Neural crest cell (in vitro differentiated cells): ENCODE results near the gene BTBD17. TPM values are rescaled to one million over a fixed set of nuclear protein-coding genes. Genes with fewer than 3 reads are reported as not detected.
"Not testable (repeated sequence)": the region's sequence is repeated elsewhere in the genome, so short reads cannot be mapped to it uniquely, and the experiment has no call there.

Experiments
- DNase-seq: peaks from one replicate; pipeline ENCODE4 v3.0.0; 2021; ENCODE audit warnings: low read depth, mixed read lengths, low spot score
- H3K27ac Mint-ChIP-seq: one replicate; pipeline ENCODE4 v1.8.0; 2021; ENCODE audit warnings: mild to moderate bottlenecking, mixed read lengths; ENCODE audit not compliant: unreplicated experiment
- H3K27me3 Mint-ChIP-seq: 2 replicates; pipeline ENCODE4 v1.8.0; 2021; ENCODE audit warnings: low read depth, mild to moderate bottlenecking, mixed read lengths
- H3K36me3 Mint-ChIP-seq: 2 replicates; pipeline ENCODE4 v1.8.0; 2021; ENCODE audit warnings: low read depth, mild to moderate bottlenecking, mixed read lengths
- H3K4me1 Mint-ChIP-seq: 2 replicates; pipeline ENCODE4 v1.8.0; 2021; ENCODE audit warnings: mixed read lengths
- H3K4me3 Mint-ChIP-seq: one replicate; pipeline ENCODE4 v1.8.0; 2021; ENCODE audit warnings: mild to moderate bottlenecking, mixed read lengths
- H3K9me3 Mint-ChIP-seq: 2 replicates; pipeline ENCODE4 v1.8.0; 2021; ENCODE audit warnings: mixed read lengths
- CTCF ChIP-seq: fragments of 200-600 bp; sonication (generic); conservative IDR thresholded peaks from 2 replicates; pipeline ENCODE4 v1.5.0; 2021; ENCODE audit warnings: antibody characterized with exemption, mild to moderate bottlenecking
- long read RNA-seq: library from polyadenylated mRNA; unstranded; transcript quantifications from one replicate; pipeline ENCODE4 v2.0.0, GENCODE V29; 2020
- total RNA-seq: library from RNA; stranded (reverse); gene quantifications from 2 replicates; pipeline ENCODE4 v1.2.1, GENCODE V29; 2021

Gene BTBD17
- total RNA-seq = 12.3 and 12.7 TPM in 2 replicates
- long read RNA-seq, partial matches to known transcripts = 1 of 1 reads
- long read RNA-seq, other reads (novel, unspliced or antisense) = 0 of 1 reads

GRCh38 chr17:74361230-74362068 is at the start of gene BTBD17:
BTBD17 (minus strand) TSS chr17:74361868; CDS start chr17:74361819, 49 bp downstream.
- peaks cover 2% of the 10 kb centered on the region for H3K36me3 Mint-ChIP-seq
- peak within 1 kb of the TSS; percentile 97 for H3K27ac Mint-ChIP-seq
- H3K4me1 Mint-ChIP-seq = peaks cover 39% of the 10 kb centered on the region
- peaks cover 21% of the 10 kb centered on the region for H3K27me3 Mint-ChIP-seq
- peak within 1 kb of the TSS; percentile 82 for H3K4me3 Mint-ChIP-seq
- TF ChIP-seq CTCF = peak; percentile 78
- no peaks in the 10 kb centered on the region for H3K9me3 Mint-ChIP-seq
- peak; percentile 81 for DNase-seq

- DNase-seq = no peak
- no peak for TF ChIP-seq CTCF
Measured at GRCh38 chr17:74410001-74410443, 48.4 kb upstream of the BTBD17 start.

GRCh38 chr17:74408815-74409214 is 47.1 kb upstream of the BTBD17 start:
- TF ChIP-seq CTCF = no peak
- peaks cover 6% of the 10 kb centered on the region for H3K4me1 Mint-ChIP-seq

More at GRCh38 chr17:74410001-74410443, 48.4 kb upstream of the BTBD17 start:
- Mint-ChIP-seq H3K9me3 (no peaks in the 10 kb centered on the region), H3K36me3 (no peaks in the 10 kb centered on the region), H3K4me3 (no peak overlapping the region), H3K4me1 (no peaks in the 10 kb centered on the region), H3K27ac (no peak overlapping the region), H3K27me3 (no peaks in the 10 kb centered on the region)

GRCh38 chr17:74408262-74408661 is 46.6 kb upstream of the BTBD17 start:
- no peaks in the 10 kb centered on the region for H3K27me3 Mint-ChIP-seq
- no peak overlapping the region for H3K4me3 Mint-ChIP-seq
- H3K9me3 Mint-ChIP-seq = no peaks in the 10 kb centered on the region
- TF ChIP-seq CTCF = no peak
- DNase-seq = no peak
- no peaks in the 10 kb centered on the region for H3K36me3 Mint-ChIP-seq
- H3K4me1 Mint-ChIP-seq = peaks cover 10% of the 10 kb centered on the region
- H3K27ac Mint-ChIP-seq = no peak overlapping the region

More at GRCh38 chr17:74408815-74409214, 47.1 kb upstream of the BTBD17 start:
- DNase-seq = no peak
- no peak overlapping the region for H3K27ac Mint-ChIP-seq
- no peak overlapping the region for H3K4me3 Mint-ChIP-seq
- no peaks in the 10 kb centered on the region for H3K36me3 Mint-ChIP-seq
- H3K9me3 Mint-ChIP-seq = no peaks in the 10 kb centered on the region
- H3K27me3 Mint-ChIP-seq = no peaks in the 10 kb centered on the region

GRCh38 chr17:74407384-74407783 is 45.7 kb upstream of the BTBD17 start:
- TF ChIP-seq CTCF = no peak
- H3K9me3 Mint-ChIP-seq = no peaks in the 10 kb centered on the region
- no peaks in the 10 kb centered on the region for H3K27me3 Mint-ChIP-seq
- H3K4me3 Mint-ChIP-seq = no peak overlapping the region
- no peak overlapping the region for H3K27ac Mint-ChIP-seq
- peaks cover 10% of the 10 kb centered on the region for H3K4me1 Mint-ChIP-seq
- no peaks in the 10 kb centered on the region for H3K36me3 Mint-ChIP-seq
- DNase-seq = no peak

- H3K4me3 Mint-ChIP-seq, H3K27ac Mint-ChIP-seq, DNase-seq, H3K9me3 Mint-ChIP-seq, H3K27me3 Mint-ChIP-seq, H3K36me3 Mint-ChIP-seq: not testable (repeated sequence)
- H3K4me1 Mint-ChIP-seq = peaks cover 10% of the 10 kb centered on the region
Measured at GRCh38 chr17:74405311-74405710, 43.6 kb upstream of the BTBD17 start.
